GM04503 (cell line): ENCODE results near the gene DDX11.
"Not testable (repeated sequence)": the region's sequence is repeated elsewhere in the genome, so short reads cannot be mapped to it uniquely, and the experiment has no call there.

Experiments used
- DNase-seq: peaks from one replicate; pipeline ENCODE4 v3.0.0-alpha.2; 2012; ENCODE audit warnings: low read depth

DDX11 gene

GRCh38 chr12:31099434-31099833 is 25.8 kb downstream of the DDX11 start:
- DNase-seq = not testable (repeated sequence)

DNA sequence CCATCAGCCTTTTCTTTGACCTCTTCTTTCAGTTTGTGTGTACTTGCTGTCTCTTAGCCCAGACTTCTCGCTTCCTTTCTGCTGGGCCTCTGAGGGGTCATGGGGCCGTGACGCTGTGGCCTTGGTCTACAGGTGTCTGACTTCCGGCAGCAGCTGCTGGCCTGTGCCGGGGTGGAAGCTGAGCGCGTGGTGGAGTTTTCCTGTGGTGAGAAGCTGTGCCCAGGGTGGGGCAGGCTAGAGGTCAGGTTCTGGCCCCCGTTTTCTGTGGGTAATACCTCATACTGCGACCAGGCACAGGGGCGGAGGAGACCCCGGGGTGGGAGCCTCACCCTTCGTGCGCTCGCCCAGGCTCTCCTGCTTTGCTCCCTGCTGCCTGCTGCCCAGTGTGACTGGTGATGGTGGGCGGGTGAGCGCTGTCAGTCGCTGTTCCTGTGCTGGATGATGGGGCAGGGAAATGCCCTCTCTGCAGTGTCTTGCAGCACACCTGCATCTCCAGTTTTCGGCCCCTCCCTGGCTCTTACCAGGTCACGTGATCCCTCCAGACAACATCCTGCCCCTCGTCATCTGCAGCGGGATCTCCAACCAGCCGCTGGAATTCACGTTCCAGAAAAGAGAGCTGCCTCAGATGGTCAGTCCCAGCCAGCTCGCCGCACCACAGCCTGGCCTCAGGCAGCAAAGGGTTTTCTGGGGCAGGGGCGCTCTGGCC is 27.0 kb downstream of the DDX11 start:
- DNase-seq = not testable (repeated sequence)

DNA sequence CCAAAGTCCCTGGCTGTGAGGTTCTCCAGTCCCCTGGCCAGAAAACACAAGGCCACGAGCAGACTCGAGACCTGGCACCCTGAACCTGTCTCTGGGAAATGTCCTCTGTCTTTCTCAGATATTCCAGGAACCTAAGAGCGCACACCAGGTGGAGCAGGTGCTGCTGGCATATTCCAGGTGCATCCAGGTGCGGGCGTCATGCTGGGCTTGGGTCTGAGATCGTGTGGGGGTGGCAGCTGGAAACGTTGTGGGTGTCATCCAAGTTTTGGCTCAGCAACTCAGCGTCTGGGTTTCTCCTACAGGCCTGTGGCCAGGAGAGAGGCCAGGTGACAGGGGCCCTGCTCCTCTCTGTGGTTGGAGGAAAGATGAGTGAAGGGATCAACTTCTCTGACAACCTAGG is 28.5 kb downstream of the DDX11 start:
- DNase-seq = not testable (repeated sequence)

DNA sequence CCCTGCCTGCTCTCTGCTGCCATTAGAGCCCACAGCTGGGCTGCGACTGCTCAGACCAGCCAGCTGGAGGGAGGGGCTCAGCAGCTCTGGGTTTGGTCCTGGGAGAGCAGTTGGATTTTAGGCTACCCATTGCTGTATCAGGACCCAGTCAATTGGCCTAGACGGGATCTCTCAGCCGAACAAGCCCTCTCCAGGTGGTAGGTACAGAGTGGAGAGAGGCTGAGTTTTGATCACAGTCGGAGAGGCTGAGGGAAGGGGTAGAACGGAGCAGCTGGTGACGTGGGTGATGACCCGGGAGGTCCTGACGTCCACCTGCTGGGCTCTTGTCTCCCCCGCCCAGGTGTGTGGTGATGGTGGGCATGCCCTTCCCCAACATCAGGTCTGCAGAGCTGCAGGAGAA is 28.9 kb downstream of the DDX11 start:
- not testable (repeated sequence) for DNase-seq

- not testable (repeated sequence) for DNase-seq
These were observed 29.9 kb downstream of the DDX11 start for GRCh38 chr12:31103561-31103975.

GRCh38 chr12:31104220-31104619 is 30.6 kb downstream of the DDX11 start:
- not testable (repeated sequence) for DNase-seq

DNA sequence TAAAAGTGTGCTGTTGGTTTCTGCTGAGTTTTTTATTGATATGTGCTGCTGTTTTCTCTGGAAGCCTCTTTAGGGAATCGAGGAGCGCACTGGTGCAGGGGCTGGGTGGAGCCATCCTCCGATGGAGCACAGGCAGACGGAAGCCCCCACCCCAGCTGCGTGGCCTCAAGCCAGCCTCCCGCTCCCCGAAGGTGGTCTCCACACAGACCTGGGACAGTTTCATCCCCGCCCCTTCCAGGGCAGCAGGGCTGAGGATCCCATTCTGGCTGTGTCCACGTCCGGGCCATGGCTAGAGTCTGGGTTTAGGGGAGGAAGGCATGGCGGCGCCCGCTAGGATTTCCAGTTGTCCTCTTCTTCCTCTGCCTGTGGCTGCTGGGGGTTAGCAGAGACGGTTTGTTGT is 31.1 kb downstream of the DDX11 start:
- DNase-seq = not testable (repeated sequence)

DNA sequence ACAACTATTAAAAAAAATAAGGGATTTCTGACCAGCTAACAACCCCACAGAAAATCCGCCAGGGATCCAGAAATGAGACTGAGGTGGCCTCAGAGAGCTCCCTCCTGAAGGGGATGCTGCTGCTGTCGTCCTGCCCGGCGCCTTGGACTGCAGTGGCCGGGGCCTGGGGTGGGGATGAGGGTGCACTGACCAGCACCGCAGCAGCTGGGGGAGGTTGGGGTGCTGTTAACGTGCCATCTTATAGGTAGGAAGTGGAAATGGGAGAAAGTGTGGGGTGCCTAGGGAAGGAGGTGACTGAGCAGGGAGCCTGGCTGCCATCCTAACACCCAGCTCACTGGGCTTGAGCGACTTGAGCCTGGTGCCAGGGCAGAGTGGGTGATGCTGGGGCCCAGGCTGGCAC is 32.0 kb downstream of the DDX11 start:
- no peak for DNase-seq

DNA sequence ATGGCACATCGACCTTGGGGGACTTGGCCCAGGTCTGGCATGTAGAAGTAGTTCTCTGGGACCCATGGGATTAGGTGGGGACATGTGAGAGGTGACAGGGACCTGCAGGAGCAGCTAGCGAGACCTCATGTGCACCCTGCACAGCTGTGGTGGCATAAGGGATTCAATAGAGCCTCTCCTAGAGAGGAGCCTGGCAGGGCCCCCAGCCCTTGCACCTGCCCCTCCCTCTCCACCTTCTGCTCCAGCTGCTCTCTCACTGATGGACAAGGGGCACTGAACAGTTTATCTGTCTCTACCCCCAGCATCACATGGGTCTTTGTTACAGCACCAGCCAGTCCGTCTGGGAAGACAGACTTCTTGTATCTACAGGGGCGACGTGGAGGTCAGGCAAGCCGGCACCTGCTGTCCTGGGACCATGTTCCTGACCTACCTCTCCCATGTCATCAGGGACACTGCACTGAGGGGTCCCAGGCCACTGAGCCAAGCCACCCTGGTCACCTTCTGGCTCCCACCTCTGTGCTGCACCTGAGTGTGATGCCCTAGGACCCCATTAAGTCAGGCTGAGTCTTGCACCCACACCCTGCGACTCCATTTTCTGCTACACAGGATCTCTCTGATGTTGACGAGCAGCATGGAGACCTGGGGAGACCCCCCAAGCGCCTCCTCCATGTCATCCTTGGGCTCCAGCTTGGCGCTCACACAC is 32.6 kb downstream of the DDX11 start:
- no peak for DNase-seq

- not testable (repeated sequence) for DNase-seq
These were observed 36.1 kb downstream of the DDX11 start for GRCh38 chr12:31109773-31110172.

- not testable (repeated sequence) for DNase-seq
These were observed 36.6 kb downstream of the DDX11 start for GRCh38 chr12:31110263-31110662.

DNA sequence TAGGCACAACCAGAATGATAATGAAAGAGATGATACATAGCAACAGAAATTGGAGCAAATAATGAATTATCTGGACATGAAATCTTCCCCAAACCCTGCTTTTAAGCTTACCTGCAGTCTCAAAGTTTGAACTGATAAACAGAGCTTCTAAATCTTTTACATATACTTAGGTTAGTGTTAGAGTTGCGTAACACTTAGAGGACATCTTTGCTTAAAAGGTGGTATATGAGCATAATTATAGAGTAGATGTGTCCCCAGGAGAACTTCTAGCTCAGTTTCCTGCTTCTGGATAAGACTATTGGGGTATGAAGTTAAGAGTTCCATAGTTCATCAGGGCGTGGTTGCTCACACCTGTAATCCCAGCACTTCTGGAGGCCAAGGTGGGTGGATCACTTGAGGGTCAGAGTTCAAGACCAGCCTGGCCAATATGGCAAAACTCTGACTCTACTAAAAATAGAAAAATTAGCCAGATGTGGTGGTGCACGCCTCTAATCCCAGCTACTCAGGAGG is 41.5 kb downstream of the DDX11 start:
- not testable (repeated sequence) for DNase-seq

DNA sequence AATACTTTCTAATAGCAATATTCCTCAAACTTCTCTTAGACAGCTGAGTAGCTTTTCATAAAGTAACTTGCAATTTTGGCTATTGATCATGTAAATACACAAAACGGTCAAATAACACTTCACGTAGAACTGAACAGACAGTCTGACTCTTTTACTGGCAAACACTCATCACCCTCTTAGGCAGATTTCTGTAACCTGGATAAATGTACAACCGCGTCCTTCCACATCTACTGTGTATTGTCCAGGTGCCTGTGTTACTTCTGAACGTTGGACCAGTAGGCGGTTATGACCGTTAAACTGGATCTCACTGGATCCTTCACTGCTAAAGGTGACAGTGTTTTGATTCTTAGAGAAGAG is 43.2 kb downstream of the DDX11 start:
- not testable (repeated sequence) for DNase-seq

- no peak for DNase-seq
These were observed 43.7 kb downstream of the DDX11 start for GRCh38 chr12:31117203-31118011.

DNA sequence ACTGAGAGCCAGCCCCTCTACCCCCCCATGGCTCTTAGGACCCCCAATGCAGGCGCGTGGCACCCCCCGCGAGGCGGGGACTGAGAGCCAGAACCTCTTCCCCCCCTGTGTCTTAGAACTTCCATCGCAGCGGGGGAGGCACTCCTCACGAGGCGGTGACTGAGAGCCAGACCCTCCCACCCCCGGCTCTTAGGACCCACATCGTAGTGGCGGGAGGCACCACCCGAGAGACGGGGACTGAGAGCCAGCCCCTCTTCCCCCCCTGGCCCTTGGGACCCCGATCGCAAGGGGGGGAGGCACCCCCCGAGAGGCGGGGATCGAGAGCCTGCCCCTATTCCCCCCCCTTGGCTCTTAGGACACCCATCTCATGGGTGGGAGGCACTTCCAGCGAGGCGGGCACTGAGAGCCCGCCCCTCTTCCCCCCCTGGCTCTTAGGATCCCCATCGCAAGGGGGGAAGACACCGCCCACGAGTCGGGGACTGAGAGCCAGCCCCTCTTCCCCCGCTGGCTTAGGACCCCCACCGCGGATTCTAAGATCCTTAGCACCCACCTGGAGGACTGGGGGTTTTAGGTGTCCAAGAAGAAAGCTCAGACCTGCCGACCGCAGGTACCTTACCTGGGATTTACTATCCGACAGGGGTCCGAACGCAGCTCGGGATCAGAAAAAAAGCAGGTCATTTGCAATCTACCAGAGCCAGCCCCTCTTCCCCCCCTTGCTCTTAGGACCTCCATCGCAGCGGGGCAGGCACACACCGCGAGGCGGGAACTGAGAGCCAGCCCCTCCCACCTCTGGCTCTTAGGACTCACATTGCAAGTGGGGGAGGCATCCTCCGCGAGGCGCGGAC is 44.9 kb downstream of the DDX11 start:
- no peak for DNase-seq

DNA sequence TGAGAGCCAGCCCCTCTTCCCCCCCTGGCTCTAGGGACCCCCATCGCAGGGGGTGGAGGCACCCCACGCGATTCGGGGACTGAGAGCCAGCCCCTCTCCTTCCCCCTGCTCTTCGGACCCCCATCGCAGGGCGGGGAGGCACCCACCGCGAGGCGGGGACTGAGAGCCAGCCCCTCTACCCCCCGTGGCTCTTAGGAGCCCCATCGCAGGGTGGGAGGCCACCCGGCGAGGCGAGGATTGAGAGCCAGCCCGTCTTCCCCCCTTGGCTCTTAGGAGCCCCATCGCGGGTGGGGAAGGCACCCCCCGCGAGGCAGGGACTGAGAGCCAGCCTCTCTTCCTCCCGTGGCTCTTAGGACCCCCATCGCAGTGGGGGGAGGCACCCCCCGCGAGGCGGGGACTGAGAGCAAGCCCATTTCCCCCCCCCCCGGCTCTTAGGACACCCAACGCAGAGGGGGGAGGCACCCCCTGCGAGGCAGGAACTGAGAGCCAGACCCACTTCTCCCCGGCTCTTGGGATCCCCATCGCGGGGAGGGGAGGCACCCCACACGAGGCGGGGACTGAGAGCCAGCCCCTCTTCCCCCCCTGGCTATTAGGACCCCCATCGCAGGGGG is 45.6 kb downstream of the DDX11 start:
- DNase-seq = no peak

- DNase-seq = no peak
These were observed 46.1 kb downstream of the DDX11 start for GRCh38 chr12:31119803-31120211.

- no peak for DNase-seq
These were observed 46.8 kb downstream of the DDX11 start for GRCh38 chr12:31120392-31121008.

GRCh38 chr12:31121022-31121728 is 47.5 kb downstream of the DDX11 start:
- DNase-seq = not testable (repeated sequence)

DNA sequence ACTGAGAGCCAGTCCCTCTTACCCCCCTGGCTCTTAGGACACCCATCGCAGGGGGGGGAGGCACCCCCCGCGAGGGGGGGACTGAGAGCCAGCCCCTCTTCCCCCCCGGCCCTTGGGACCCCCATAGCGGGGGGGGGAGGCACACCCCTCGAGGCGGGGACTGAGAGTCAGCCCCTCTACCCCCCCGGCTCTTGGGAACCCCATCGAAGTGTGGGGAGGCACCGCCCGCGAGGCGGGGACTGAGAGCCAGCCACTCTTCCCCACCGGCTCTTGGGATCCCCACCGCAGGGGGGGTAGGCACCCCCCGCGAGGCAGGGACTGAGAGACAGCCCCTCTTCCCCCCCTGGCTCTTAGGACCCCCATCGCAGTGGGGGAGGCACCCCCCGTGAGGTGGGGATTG is 48.8 kb downstream of the DDX11 start:
- DNase-seq = no peak
